Activated B cell treated with CpG ODN at 0.5 μM for 24 hours (primary cell): ENCODE measurements around the gene ZEB2. TPM values are rescaled to one million over a fixed set of nuclear protein-coding genes. Genes with fewer than 3 reads are reported as not detected.

ENCODE experiments used
- ATAC-seq: fragments of 200-7000 bp; cut with Tn5 transposase; one replicate; pipeline ENCODE4 v1.10.0; 2021; ENCODE audit warnings: low read depth, mild to moderate bottlenecking, moderate library complexity
- CTCF ChIA-PET: fragments of 350-600 bp; sonication (Branson Sonifier 250); formaldehyde crosslinking; loops from one replicate; lab custom pipeline; 2021; ENCODE audit warnings: antibody characterized with exemption; lab: Charles Lee
- POLR2A ChIA-PET: fragments of 350-600 bp; sonication (Branson Sonifier 250); formaldehyde crosslinking; loops from one replicate; lab custom pipeline; 2021; ENCODE audit warnings: antibody characterized with exemption; lab: Charles Lee
- DNase-seq: peaks from one replicate; pipeline ENCODE4 v3.0.0; 2022
- H3K27ac Mint-ChIP-seq: one replicate; pipeline ENCODE4 v1.8.0; 2020; ENCODE audit warnings: mixed read lengths
- H3K27me3 Mint-ChIP-seq: one replicate; pipeline ENCODE4 v1.8.0; 2021; ENCODE audit warnings: mixed read lengths
- H3K36me3 Mint-ChIP-seq: one replicate; pipeline ENCODE4 v1.8.0; 2021; ENCODE audit warnings: low read depth, mixed read lengths
- H3K4me1 Mint-ChIP-seq: one replicate; pipeline ENCODE4 v1.8.0; 2021; ENCODE audit warnings: mixed read lengths
- H3K4me3 Mint-ChIP-seq: one replicate; pipeline ENCODE4 v1.8.0; 2020; ENCODE audit warnings: mild to moderate bottlenecking, mixed read lengths
- H3K9me3 Mint-ChIP-seq: one replicate; pipeline ENCODE4 v1.8.0; 2020; ENCODE audit warnings: mixed read lengths
- CTCF ChIP-seq: fragments of 200-600 bp; IDR thresholded peaks from one replicate; pipeline ENCODE4 v1.8.0; 2022; ENCODE audit warnings: antibody characterized with exemption, mild to moderate bottlenecking
- intact Hi-C: fragments of 100-400 bp; cut with micrococcal nuclease; formaldehyde crosslinking; loops from one replicate; pipeline ENCODE4 v1.15.1; 2024
- total RNA-seq: library from RNA; stranded (reverse); gene quantifications from 2 replicates; pipeline ENCODE4 v1.2.3, GENCODE V29; 2022

Gene ZEB2
- total RNA-seq, 1 donor from 2014 or later = 200 TPM

DNA sequence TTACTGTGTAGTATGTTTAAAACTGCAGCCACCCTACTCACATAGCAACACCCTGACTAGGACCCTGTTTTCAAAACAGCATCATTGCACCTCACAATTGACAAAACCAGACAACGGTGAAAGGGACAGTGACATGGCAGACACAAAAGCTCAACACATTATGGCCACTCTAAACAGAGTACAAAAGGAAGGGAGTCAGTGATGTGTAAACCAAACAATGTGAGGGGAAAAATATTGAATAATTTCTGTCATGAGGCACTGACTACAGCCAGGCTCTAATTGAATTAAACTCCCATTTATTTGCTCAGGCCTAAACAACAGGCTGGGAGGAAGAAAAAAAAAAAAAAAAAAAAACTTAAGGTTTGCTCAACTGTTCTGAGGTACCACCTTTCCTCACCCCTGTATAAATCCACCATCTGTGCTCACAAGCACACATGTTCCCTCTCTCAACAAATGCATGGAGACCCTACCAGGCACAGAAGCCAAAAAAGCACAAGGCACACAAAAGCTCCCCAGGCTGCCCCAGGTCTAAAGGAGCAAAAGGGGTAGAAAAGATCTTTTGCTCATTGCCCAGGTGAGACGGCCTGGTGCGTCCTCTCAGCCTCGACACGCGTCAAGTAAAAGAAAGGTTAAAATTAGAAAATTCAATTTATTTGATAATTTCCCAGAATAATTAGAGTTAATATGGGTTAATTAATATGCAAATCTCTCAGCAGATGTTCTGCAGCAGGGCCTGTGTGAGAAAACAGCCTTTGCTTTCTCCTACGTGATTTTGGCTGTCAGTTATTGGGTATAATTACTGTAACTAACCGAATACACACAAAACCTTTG, 80.9 kb downstream of the ZEB2 start:
- ATAC-seq = no peak
- Mint-ChIP-seq H3K4me3 (no peak overlapping the region), H3K27me3 (no peaks in the 10 kb centered on the region), H3K27ac (peak overlapping the region; percentile 32), H3K36me3 (peaks cover 51% of the 10 kb centered on the region), H3K4me1 (peaks cover 80% of the 10 kb centered on the region), H3K9me3 (no peaks in the 10 kb centered on the region)
- intact Hi-C loops = no loop called here
- no peak for DNase-seq
- ChIA-PET POLR2A (interaction anchor here (0.7 to 0.9 kb wide), 3 partner anchors 11 to 60 kb away, joined by 3 to 9 read pairs (median 4); no protein-coding TSS in a partner anchor), CTCF (interaction anchor here (1.2 kb wide), 1 partner anchor 10 kb away, joined by 3 read pairs; no protein-coding TSS in a partner anchor)
- no peak for TF ChIP-seq CTCF

- Mint-ChIP-seq H3K27me3 (no peaks in the 10 kb centered on the region), H3K4me3 (no peak overlapping the region), H3K4me1 (peaks cover 78% of the 10 kb centered on the region), H3K36me3 (peaks cover 48% of the 10 kb centered on the region), H3K9me3 (no peaks in the 10 kb centered on the region), H3K27ac (no peak overlapping the region)
- ATAC-seq (no peak), DNase-seq (no peak)
- intact Hi-C loops = no loop called here
- CTCF ChIA-PET = interaction anchor here (0.7 kb wide), 1 partner anchor 11 kb away, joined by 4 read pairs; no protein-coding TSS in a partner anchor
- POLR2A ChIA-PET = interaction anchor here (0.5 to 0.9 kb wide), 2 partner anchors 24 to 187 kb away, joined by 4 to 6 read pairs; no protein-coding TSS in a partner anchor
- no peak for TF ChIP-seq CTCF
These were observed 82.3 kb downstream of the ZEB2 start for GRCh38 chr2:144437636-144438035.

- peaks cover 40% of the 10 kb centered on the region for H3K36me3 Mint-ChIP-seq
- DNase-seq (no peak), ATAC-seq (no peak)
- POLR2A ChIA-PET = no interaction called here
- H3K4me1 Mint-ChIP-seq = peaks cover 52% of the 10 kb centered on the region
- H3K27ac Mint-ChIP-seq = peak overlapping the region; percentile 30
- H3K27me3 Mint-ChIP-seq = no peaks in the 10 kb centered on the region
- intact Hi-C loops = no loop called here
- no peak for TF ChIP-seq CTCF
- no peak overlapping the region for H3K4me3 Mint-ChIP-seq
- CTCF ChIA-PET = interaction anchor here (0.9 kb wide), 1 partner anchor 1318 kb away, joined by 3 read pairs; no protein-coding TSS in a partner anchor
- H3K9me3 Mint-ChIP-seq = no peaks in the 10 kb centered on the region
These were observed 85.3 kb downstream of the ZEB2 start for GRCh38 chr2:144434425-144435222.

DNA sequence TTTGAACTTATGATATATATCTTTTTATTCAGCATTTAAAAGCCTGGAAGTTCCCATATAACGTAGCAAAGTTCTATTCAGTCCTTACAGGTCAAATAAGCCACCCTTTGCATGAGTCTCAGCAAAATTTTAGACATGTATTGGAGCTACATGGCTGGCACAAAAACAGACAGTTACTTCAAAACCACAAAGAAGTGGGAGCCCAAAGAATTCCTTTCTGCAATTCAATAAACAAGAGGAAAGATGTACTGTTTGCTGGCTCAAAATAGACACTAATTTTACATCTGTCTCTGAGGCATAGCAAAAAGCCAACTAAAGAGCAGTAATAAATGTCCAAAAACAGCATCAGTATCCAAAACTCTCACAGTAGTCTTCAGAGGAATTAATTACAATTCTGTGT, 87.0 kb downstream of the ZEB2 start:
- H3K27me3 Mint-ChIP-seq = no peaks in the 10 kb centered on the region
- DNase-seq (no peak), ATAC-seq (no peak)
- H3K4me3 Mint-ChIP-seq = no peak overlapping the region
- CTCF ChIA-PET = no interaction called here
- peaks cover 43% of the 10 kb centered on the region for H3K36me3 Mint-ChIP-seq
- POLR2A ChIA-PET = no interaction called here
- TF ChIP-seq CTCF = no peak
- intact Hi-C loops = no loop called here
- peaks cover 38% of the 10 kb centered on the region for H3K4me1 Mint-ChIP-seq
- H3K27ac Mint-ChIP-seq = no peak overlapping the region
- H3K9me3 Mint-ChIP-seq = no peaks in the 10 kb centered on the region
